GM19324 (cell line): Measurements from ENCODE around the gene FBXW4.
"Not testable (repeated sequence)": the region's sequence is repeated elsewhere in the genome, so short reads cannot be mapped to it uniquely, and the experiment has no call there.

Experiments
- ATAC-seq: cut with Tn5 transposase; IDR thresholded peaks from one replicate; pipeline ENCODE4 v1.9.1; 2021; ENCODE audit warnings: mild to moderate bottlenecking, moderate library complexity; ENCODE audit not compliant: unreplicated experiment, low FRiP score

FBXW4 gene

DNA sequence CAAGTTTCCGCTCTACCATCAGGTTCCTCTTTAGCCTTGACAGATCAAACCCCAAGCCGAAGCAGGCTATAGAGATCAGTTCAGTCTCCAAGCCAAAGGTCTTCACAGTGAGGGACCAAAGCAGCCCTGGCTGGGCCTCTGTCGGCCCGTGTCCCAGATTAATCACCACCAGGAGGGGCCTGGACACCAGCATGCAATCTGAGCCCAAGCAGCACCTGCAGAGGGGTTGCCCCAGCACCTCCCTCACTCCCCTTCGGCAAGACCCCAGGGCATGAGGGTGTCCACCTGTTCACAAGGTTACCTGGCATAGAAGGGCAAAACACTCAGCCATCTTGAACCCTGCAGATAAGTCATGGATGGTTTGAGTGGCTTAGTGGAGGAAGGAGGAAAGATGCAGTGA, 36.0 kb downstream of the FBXW4 start:
- ATAC-seq = no peak

DNA sequence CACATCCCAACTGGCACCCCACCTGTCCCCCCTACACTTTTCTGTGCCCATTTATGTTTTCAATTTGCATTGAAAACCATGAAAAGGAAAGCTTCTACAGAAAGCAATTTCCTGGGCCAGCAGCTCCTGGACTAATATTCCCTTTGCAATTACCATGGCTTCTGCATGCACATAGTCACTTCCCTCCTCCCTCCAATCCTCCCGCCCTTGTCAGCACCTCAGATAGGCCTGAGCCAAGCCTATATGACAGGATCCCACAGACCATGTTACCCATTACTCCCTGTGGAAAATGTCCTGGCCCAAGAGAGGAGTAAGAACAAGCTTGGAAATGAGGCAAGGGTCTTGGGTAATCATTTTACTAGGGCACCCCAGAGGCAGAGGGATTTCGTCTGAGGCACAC, 38.1 kb downstream of the FBXW4 start:
- no peak for ATAC-seq

DNA sequence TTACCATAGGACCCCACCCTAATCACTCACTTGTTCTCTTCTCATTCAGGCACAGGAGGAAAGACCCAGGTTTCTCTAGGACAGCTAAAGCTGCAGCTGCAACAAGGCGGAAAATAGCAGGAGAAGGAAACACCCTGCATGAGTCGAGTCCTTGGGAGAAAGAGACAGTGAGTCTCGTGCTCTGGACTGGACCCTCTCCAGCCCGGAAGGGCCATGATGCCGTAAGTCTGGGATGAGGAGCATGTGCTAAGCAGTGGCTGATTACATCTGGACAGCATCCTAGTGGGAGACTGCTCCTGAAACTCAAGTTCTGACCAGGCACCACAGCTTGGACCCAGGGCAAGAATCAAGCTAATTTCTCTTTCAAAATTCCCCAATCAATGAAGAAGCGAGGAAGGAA, 39.4 kb downstream of the FBXW4 start:
- ATAC-seq = no peak

DNA sequence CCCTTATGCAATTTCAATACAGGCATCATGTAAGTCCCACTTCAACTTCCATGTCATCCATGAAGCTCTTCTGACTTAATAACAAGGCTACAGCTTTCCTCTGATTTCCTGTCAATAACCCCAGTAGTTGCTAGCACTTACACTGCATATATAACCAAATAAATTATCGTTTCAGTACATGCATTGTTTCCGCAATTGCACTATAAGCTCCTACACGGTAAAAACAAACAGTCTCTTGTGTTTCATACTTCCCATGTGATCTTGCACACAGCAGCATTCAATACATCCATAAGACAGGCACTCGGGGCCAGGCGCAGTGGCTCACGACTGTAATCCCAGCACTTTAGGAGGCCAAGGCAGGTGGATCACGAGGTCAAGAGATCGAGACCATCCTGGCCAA, 41.4 kb downstream of the FBXW4 start:
- ATAC-seq = no peak

DNA sequence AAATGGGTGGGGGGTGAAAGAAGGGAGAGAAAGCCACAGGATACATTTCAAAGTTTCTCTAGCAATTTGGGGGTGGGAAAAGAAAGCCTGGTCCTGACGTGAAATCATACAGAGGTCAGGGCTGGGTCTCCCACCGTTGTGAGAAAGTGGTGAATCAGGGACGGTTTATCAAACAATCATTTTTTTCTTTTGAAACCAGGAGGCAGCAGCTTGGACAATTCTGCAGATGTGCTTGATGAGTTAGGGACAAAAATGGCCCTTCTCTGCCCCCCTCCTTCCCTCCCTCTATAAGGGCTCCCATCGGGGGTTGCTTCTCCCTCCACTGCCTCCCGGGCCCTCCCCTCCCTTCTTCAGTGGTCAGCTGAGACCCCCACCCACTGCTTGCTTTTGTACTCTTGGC, 43.6 kb downstream of the FBXW4 start:
- no peak for ATAC-seq

DNA sequence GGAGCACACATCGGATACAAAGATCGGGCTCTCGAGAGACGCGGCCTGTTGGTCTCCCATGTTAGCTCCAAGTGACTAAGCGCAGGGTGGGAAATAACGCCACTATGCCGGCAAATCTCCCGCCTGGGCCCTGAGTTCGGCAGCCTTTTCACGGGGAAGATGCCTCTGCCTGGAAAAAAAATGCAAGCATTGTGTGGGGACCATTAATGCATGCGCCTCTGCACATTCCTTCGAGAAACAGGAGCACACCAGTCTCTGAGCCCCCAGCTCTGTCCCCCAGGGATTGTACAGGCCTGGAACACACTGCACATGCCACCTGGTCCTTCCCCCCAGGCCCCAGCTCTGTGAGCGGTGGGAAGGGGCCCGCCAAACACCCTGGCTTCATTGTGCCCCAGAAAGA, 44.1 kb downstream of the FBXW4 start:
- ATAC-seq = no peak

DNA sequence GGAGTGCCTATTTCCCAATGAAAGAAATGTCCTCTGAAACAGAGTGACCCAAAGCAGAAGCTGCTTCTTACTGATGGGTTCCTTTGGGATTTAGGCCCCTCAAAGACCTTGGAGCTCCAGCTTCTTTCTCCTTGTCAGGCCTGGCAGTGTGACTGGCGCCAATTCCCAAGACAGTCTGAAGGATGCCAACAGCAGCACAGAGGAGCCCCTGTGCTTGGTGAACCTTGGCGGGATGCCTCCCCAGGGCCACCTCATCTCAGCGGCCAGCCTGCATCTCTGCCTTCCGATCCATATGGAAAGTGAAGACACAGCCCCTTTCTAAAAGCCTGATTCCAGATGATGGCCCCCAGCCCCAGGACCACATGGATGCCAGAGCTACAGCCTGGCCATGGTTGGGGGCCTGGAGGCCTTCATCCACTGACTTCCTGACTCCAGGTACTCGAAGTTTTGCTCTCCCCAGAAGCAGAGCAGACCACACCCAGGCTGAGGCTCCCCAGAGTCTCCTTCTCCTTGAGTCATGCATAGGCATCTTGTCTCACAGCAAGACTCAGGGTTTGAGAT, 45.4 kb downstream of the FBXW4 start:
- no peak for ATAC-seq

DNA sequence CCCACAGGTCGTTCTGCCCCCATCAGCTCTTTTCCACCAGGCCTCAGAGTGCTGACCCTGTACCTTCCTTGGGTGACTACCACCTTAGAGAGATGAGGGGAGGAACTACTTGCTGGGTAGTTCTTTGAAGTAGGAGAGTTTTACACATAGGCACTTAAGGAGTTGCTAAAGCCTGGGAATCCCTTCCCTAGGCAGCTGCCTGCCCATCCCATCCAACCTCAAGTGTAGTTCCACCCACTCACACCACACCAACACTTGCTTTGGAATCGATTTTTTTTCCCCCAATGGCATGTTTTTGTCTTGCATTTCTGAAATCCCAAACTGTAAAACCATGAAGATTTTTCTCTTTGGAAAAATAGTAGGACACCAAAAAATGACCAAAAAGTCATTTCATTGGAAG, 47.7 kb downstream of the FBXW4 start:
- no peak for ATAC-seq

DNA sequence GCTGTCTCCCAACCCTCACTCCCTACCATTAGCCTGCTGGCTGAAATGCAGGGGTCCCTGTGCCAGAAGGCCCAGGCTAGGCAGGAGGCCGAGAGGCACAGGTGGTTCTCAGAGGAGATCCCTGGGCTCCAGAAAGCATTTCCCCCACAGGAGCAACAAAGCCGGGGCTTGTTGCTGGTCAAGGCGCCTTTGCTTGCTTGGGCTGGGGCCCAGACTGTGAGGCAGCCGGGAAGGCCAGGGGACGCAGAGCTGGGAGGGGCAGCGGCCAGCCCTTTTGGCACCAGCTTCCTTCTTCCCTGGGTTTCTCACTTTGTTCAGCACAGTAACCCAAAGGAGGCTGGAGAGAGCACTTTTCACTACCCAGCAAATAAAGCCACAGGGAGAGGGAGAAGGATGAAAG, 48.6 kb downstream of the FBXW4 start:
- no peak for ATAC-seq

DNA sequence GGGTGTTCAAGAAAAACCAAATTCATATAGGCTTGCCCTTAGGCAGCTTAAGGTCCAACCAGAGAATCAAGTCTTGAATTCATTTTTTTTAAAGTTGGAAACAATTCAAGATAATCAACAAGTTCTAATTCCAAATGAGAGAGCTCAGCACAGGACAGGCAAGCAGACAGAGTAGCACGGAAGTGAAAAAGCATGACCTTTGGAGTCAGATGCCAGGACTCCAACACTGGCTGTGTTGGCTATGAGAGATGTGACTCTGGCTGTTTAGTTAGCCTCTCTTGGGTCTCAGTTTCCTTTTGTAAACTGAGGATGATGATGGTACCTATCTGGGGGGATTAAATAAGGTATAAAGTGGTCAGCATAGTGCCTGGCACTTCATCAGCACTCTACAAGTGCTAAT, 49.3 kb downstream of the FBXW4 start:
- no peak for ATAC-seq

DNA sequence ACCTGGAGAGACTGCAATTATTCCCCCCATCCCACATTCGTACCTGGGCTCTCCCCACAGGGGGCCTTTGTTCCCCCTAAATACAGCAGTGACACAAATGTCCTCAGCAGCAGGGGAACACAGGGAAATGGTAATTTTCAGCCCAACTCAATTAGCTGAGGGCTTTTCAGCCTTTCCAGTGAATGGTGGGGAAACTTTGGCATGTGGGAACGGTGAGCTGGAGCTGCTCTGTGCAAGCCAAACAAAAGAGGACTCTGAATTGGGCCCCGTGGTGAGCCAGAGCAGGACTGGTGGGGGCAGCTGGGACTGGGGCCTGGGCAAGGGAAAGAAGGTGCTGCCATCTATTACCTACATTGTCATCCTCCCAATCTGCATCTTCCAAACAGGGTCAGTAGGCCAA, 51.0 kb downstream of the FBXW4 start:
- ATAC-seq = no peak

DNA sequence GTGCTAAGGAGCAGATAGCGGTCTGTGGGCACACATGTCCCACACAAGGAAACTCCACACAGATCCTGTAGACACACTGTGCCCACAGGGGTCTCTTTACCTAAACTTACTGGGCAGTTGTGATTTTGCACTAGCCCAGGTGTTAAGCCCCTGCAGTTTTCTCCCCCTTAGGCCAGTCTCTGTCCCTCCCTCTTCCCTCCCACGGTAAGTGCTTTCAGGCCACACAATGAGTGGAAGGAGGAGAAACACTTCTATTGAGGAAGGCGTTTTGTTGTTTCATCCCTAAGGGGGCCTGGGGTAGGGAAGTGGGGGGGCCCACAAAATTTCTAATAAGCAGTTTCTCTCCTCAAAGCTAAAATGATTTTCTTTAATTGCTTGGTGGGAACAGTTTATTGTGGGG, 51.4 kb downstream of the FBXW4 start:
- no peak for ATAC-seq

DNA sequence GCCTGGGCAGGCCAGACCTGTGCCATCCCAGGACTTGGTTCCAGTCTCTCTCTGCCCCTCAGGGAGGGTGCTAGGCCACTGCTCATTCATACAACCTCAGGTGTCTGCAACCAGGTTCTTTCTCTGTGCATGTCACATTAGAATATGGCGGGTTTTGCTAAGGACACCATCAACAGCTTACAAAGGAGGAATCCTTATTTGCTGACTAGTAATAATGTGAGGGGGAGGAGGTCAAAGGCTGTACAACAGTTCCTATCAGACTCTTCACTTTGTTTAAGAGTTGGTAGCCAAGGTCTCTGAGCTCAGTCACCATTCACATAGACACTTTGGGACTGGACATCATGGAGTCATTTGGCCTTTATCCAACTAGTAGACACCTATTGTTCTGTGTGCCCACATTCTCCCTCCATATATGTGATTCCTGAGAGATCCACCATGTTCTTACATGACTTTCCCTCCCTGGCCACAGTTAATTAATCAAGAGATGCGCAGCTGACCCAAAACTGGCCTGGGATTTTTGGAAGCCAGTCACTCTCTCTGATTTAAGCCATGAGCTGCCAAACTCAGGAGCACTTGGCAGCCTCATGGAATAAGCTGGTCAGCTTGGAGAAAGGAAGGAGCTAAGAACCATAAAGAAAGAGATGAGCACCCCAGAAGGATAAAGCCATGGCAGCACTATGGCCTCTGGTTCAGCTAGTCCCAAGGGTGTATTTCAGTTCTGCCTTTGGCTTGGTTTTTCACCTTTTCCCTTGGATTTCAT, 55.6 kb downstream of the FBXW4 start:
- no peak for ATAC-seq

DNA sequence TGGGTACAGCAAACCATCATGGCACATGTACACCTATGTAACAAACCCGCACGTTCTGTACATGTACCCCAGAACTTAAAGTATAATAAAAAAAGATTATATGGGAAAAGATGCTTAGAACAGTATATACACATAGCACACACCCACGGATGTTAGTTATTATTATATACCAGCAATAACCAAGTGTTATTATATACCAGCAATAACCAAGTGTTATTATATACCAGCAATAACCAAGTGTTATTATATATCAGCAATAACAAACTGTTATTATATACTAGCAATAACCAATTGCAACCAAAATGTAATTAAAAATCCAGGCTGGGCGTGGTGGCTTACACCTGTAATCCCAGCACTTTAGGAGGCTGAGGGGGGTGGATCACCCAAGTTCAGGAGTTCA, 61.5 kb downstream of the FBXW4 start:
- not testable (repeated sequence) for ATAC-seq

DNA sequence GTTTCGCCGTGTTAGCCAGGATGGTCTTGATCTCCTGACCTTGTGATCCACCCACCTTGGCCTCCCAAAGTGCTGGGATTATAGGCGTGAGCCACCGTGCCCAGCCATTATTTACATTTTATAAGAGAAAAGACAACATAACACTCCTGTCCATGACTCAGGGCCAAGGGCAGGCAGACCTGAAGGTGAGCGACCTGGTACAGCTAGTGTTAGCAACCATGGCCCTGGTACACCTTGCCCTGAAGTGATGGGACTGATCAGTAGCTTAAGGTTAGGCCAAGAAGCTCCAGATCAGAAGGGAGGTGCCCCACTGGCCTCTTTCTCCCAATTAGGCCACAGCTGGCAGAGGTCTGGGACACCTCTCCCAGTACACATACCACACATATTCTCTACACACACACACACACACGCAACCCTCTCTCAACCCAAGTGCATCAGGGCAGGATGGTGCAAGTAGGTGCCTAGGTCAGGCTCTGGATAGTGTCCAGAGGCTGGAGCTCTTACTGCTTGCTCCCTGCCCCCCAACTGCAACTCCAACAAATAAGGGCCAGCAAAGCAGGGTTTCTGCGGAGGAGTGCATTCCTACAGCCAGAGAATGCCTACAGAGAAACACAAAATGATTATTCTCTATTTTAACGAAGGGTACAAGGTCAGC, 63.0 kb downstream of the FBXW4 start:
- no peak for ATAC-seq

DNA sequence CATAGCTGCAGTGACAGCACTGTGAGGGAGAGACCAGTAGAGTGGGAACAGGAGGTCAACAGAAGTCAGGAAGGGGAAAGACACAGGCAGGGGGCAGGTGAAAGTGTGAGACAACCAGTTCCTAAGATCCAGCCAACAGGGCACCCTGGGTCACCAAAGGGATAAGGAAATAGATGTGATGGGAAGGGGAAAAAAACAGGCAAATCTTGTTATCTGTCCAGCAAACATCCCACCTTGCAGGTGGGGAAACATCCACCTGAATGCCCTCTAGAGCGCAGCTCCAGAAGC, 64.4 kb downstream of the FBXW4 start:
- no peak for ATAC-seq

DNA sequence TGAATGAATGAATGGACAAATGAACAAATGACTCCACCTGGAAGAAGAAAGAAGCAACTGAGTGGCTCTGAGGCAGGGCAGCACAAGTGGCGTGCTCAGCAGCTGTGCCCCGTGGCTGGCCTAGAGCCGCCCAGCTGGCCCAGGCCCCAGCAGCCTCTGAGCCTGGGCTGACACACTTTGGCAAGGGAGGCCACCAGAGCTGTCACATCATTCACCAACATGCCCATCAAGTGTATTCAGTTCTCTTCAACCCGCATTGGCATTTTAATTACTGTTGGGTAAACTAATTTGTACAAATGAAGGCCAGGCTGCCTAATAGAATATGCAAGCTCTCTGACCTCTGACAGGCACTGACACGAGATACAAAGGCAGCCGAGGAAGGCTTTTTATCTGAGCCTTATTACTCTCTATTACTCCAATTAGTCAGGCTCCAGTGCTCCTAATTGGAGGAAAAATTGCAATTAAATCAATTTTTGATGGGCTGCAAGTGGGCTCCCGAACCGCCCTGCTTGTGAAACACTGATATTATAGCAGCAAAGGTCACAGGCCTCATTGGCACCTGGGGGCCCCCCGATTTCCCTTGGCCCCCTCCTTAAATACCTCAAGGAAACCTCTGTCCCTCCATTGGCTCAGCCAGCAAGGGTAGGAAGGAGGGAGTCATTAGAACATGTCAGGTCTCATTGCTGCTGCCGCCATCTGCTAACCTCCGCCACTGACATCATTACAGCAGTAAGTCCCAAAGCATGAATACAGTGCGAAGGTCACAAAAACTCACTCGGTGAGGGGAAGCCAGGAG, 64.9 kb downstream of the FBXW4 start:
- no peak for ATAC-seq

DNA sequence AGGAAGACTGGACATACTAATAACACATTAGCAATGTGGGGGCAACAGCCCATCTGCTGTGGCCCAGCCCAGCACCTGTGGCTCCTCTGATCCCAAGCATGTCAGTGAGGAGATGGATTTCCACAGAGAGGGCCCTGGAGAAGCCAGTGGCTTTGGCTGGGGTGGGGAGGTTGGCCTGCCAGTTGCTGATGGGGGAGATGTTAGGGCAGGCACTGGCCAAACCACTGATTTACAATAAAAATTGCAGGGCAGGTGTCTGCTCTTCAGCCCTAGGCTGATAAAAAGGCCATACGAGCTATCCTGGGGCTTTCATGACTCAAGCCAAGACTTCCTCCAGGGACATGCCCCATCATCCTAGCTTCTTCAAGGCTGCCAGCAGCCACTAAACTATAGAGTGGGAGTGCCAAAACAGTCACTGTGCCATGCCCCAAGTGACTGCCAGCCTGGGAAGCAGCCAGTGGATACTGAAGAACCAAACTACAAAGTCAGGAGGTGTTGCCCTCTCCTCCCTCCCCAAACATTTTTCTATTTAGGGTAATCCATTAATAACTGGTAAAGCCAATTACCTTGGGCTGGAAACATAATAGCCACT, 69.1 kb downstream of the FBXW4 start:
- ATAC-seq = no peak

DNA sequence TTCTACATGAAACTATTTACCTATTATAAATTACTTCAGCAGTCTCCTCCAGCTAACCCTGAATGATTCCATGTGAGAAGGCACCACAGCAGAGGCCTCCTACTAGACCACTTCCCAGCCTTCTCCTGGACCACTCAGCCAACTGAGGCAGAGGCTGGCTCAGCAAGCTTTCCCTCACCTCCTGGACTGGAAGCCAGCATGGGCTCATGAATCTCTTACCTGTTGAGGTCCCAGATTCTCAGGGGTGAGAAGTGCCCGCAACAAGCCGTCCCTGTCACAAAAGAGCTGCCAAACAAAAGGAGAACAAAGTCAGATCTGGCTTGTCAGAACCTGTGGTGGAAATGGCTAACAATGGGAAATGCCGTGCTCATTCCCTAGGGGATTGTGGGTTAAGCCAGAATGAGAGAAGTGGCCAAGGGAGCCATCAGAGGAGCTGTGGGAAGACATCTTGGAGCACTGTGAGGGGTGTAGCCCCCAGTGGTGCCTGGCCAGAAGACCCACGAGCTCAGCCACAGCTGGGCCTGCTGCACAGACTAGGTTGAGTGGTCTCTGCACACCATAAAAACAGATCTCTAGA, 70.4 kb downstream of the FBXW4 start:
- no peak for ATAC-seq

DNA sequence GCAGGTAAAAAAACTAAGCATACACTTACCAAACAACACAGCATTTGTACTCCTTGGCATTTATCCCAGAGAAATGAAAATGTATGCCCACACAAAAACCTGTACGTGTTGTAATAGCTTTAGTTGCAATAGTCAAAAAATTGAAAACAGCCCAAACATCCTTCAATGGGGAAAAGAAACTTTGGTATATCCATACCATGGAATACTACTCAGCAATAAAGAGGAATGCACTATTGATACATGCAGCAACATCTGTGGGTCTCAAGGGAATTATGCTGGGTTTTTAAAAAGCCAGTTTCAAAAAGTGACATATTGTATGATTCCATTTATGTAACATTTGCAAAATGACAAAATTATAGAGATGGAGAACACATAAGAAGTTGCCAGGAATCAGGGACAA, 71.4 kb downstream of the FBXW4 start:
- ATAC-seq = no peak

DNA sequence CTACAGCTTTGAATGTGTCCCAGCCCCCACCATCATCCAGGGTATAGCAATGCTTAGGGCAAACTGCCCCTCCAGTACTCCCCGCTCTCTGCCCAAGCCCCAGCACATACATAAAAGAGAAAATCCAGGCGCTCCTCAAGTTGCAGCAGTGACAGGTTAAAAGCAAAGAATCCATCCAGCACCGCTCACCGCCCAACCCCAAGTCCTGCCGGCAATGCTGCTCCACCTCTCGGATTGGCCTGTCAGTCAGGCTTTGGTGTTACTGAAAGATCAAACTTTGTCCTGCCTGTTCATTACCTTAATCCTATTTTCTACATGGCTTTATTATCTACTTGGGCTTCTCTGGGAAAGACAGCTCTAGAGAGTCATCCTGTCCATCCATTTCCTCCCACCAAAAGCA, 75.0 kb downstream of the FBXW4 start:
- ATAC-seq = no peak
